GM21423 (cell line): ENCODE results near the gene FRMD6.
"Not testable (repeated sequence)": the region's sequence is repeated elsewhere in the genome, so short reads cannot be mapped to it uniquely, and the experiment has no call there.

Experiments used
- ATAC-seq: cut with Tn5 transposase; IDR thresholded peaks from one replicate; pipeline ENCODE4 v1.9.1; 2021; ENCODE audit warnings: mild to moderate bottlenecking, moderate library complexity; ENCODE audit not compliant: unreplicated experiment

The FRMD6 gene

GRCh38 chr14:51717766-51718165 is 66.1 kb downstream of the FRMD6 start:
- no peak for ATAC-seq

- ATAC-seq: no peak
Measured at GRCh38 chr14:51719955-51720354, 68.2 kb downstream of the FRMD6 start.

- ATAC-seq: no peak
Measured at GRCh38 chr14:51723990-51724389, 72.3 kb downstream of the FRMD6 start.

- ATAC-seq: no peak
Measured at GRCh38 chr14:51724650-51725049, 72.9 kb downstream of the FRMD6 start.

- ATAC-seq: no peak
Measured at GRCh38 chr14:51725061-51725460, 73.4 kb downstream of the FRMD6 start.

- no peak for ATAC-seq
Measured at GRCh38 chr14:51726166-51726899, 74.6 kb downstream of the FRMD6 start.

- no peak for ATAC-seq
Measured at GRCh38 chr14:51727526-51727925, 75.8 kb downstream of the FRMD6 start.

- no peak for ATAC-seq
Measured at GRCh38 chr14:51730098-51730497, 78.4 kb downstream of the FRMD6 start.

GRCh38 chr14:51730684-51731083 is 79.0 kb downstream of the FRMD6 start:
- no peak for ATAC-seq

- no peak for ATAC-seq
Measured at GRCh38 chr14:51732494-51733112, 80.9 kb downstream of the FRMD6 start.

GRCh38 chr14:51733147-51733546 is 81.4 kb downstream of the FRMD6 start:
- ATAC-seq: no peak

GRCh38 chr14:51735851-51736250 is 84.1 kb downstream of the FRMD6 start:
- ATAC-seq: no peak

GRCh38 chr14:51738754-51739153 is 87.0 kb downstream of the FRMD6 start:
- ATAC-seq: peak; percentile 65

- ATAC-seq: no peak
Measured at GRCh38 chr14:51743588-51744000, 91.9 kb downstream of the FRMD6 start.

GRCh38 chr14:51744372-51745130 is 92.8 kb downstream of the FRMD6 start:
- ATAC-seq: no peak

- ATAC-seq: not testable (repeated sequence)
Measured at GRCh38 chr14:51746823-51747222, 95.1 kb downstream of the FRMD6 start.

GRCh38 chr14:51750542-51750941 is 98.8 kb downstream of the FRMD6 start:
- no peak for ATAC-seq

- ATAC-seq: not testable (repeated sequence)
Measured at GRCh38 chr14:51751611-51752345, 100.1 kb downstream of the FRMD6 start.

GRCh38 chr14:51757756-51758155 is 106.0 kb downstream of the FRMD6 start:
- ATAC-seq: not testable (repeated sequence)

GRCh38 chr14:51759950-51760349 is 108.2 kb downstream of the FRMD6 start:
- no peak for ATAC-seq

GRCh38 chr14:51765726-51766125 is 114.0 kb downstream of the FRMD6 start:
- ATAC-seq: not testable (repeated sequence)
